ENCODE data around the gene GBE1. TPM values are rescaled to one million over a fixed set of nuclear protein-coding genes. Genes with fewer than 3 reads are reported as not detected.

GBE1 gene
- total RNA-seq, 1 donor from 2014 or later: 29.2 TPM

- DNase-seq (no peak), ATAC-seq (no peak)
- intact Hi-C loops (cut with DNase I): no loop called here
- H3K4me1 ChIP-seq: no peaks in the 10 kb centered on the region
- TF ChIP-seq CTCF (IDR thresholded peaks at IDR 0.05): no peak
- no peaks in the 10 kb centered on the region for H3K36me3 ChIP-seq
- no peaks in the 10 kb centered on the region for H3K9me3 ChIP-seq
- H3K27ac ChIP-seq: no peak overlapping the region
- no peaks in the 10 kb centered on the region for H3K27me3 ChIP-seq
- no peak overlapping the region for H3K4me3 ChIP-seq
Measured at GRCh38 chr3:81699536-81700320, 61.7 kb downstream of the GBE1 start.

GRCh38 chr3:81696090-81696489, 65.4 kb downstream of the GBE1 start:
- TF ChIP-seq CTCF (IDR thresholded peaks at IDR 0.05): no peak
- intact Hi-C loops (cut with DNase I): no loop called here
- H3K4me3 ChIP-seq: no peak overlapping the region
- no peak for ATAC-seq
- no peak overlapping the region for H3K27ac ChIP-seq
- H3K36me3 ChIP-seq: no peaks in the 10 kb centered on the region
- DNase-seq: no peak
- H3K27me3 ChIP-seq: no peaks in the 10 kb centered on the region
- no peaks in the 10 kb centered on the region for H3K9me3 ChIP-seq
- no peaks in the 10 kb centered on the region for H3K4me1 ChIP-seq

GRCh38 chr3:81695302-81695701, 66.1 kb downstream of the GBE1 start:
- intact Hi-C loops (cut with DNase I): no loop called here
- no peak for ATAC-seq
- H3K9me3 ChIP-seq: no peaks in the 10 kb centered on the region

GRCh38 chr3:81694662-81695061, 66.8 kb downstream of the GBE1 start:
- intact Hi-C loops (cut with DNase I): no loop called here
- no peak overlapping the region for H3K27ac ChIP-seq
- H3K36me3 ChIP-seq: no peaks in the 10 kb centered on the region
- DNase-seq (no peak), ATAC-seq (no peak)
- no peaks in the 10 kb centered on the region for H3K9me3 ChIP-seq
- TF ChIP-seq CTCF (IDR thresholded peaks at IDR 0.05): no peak
- H3K27me3 ChIP-seq: no peaks in the 10 kb centered on the region
- H3K4me1 ChIP-seq: no peaks in the 10 kb centered on the region
- H3K4me3 ChIP-seq: no peak overlapping the region

More at GRCh38 chr3:81695302-81695701, 66.1 kb downstream of the GBE1 start:
- H3K36me3 ChIP-seq: no peaks in the 10 kb centered on the region
- no peaks in the 10 kb centered on the region for H3K27me3 ChIP-seq
- no peak overlapping the region for H3K27ac ChIP-seq
- H3K4me1 ChIP-seq: no peaks in the 10 kb centered on the region
- no peak overlapping the region for H3K4me3 ChIP-seq
- no peak for DNase-seq
- TF ChIP-seq CTCF (IDR thresholded peaks at IDR 0.05): no peak

- ATAC-seq (no peak), DNase-seq (no peak)
- H3K27me3 ChIP-seq: no peaks in the 10 kb centered on the region
- no peaks in the 10 kb centered on the region for H3K9me3 ChIP-seq
- H3K27ac ChIP-seq: no peak overlapping the region
- H3K4me1 ChIP-seq: no peaks in the 10 kb centered on the region
- H3K36me3 ChIP-seq: no peaks in the 10 kb centered on the region
- intact Hi-C loops (cut with DNase I): no loop called here
- no peak overlapping the region for H3K4me3 ChIP-seq
- no peak for TF ChIP-seq CTCF (IDR thresholded peaks at IDR 0.05)
Measured at GRCh38 chr3:81692766-81693165, 68.7 kb downstream of the GBE1 start.
